GM19452 (cell line): Measurements from ENCODE around the gene MIF4GD.

Experiments
- ATAC-seq: cut with Tn5 transposase; IDR thresholded peaks from one replicate; pipeline ENCODE4 v1.9.1; 2021; ENCODE audit not compliant: unreplicated experiment

The MIF4GD gene

DNA sequence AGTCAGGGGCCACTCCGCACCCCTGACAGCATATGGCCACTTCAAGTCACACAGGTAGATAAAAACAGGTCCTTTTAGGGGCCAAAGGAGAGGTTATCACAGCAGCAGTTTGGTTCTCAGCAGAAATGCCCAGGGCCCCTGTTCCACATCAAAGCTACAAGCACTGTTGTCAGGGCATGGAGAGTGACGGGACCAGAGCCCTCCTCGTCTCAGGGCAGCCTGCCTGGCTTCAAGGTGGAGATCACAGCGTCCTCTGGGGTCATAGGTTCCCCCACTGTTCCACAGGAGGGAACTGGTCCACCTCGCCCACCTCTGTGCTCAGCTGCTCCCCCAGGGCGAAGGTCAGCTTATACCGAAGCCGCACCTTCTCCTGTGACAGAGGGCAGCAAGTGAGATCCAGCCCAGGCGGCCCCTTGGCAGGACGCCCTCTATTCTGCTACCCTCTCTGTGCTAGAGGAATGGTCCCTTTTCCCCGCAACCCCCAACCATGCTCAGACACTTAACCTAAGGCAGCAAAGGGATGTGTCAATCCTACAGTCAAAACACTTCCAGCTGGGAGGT is 32.9 kb downstream of the MIF4GD start:
- no peak for ATAC-seq

- ATAC-seq: no peak
These were observed 33.7 kb downstream of the MIF4GD start for GRCh38 chr17:75237100-75238014.

- ATAC-seq: no peak
These were observed 38.2 kb downstream of the MIF4GD start for GRCh38 chr17:75232786-75233185.

- no peak for ATAC-seq
These were observed 39.1 kb downstream of the MIF4GD start for GRCh38 chr17:75231741-75232464.

DNA sequence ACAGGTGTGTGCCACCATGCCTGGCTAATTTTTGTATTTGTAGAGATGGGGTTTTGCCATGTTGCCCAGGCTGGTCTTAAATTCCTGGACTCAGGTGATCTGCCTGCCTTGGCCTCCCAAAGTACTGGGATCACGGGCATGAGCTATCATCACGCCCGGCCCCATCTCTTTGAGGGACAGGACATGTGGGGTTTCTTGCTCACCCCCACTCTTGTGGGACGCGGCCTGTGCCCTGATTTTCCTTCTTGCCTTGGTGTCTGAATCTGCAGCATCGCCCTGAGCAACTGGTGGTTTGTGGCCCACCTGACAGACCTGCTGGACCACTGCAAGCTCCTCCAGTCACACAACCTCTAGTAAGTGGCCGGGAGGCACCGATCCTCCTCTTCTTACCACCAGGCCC is 40.0 kb downstream of the MIF4GD start:
- ATAC-seq: no peak

DNA sequence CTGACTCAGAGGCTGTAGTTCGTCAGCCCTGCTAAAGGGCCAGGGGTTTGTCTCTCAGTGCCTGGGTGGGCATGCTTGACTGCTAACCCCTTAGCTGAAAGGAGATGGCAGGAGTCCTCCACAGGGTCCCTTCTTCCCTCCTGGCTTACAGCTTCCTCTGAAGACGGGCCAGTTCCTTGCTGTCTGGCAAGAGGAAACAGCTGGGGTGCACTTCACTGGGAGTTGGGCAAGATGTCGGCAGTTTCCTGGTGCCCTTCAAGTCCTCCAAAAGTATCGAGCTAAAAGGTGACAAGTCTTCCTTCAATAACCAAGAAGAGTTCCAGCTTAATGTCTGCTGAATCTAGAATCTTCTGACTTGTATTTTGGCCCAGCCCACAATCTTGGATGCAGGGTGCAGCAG is 42.2 kb downstream of the MIF4GD start:
- no peak for ATAC-seq

- no peak for ATAC-seq
These were observed 42.7 kb downstream of the MIF4GD start for GRCh38 chr17:75228305-75228704.

- no peak for ATAC-seq
These were observed 43.3 kb downstream of the MIF4GD start for GRCh38 chr17:75227729-75228128.

DNA sequence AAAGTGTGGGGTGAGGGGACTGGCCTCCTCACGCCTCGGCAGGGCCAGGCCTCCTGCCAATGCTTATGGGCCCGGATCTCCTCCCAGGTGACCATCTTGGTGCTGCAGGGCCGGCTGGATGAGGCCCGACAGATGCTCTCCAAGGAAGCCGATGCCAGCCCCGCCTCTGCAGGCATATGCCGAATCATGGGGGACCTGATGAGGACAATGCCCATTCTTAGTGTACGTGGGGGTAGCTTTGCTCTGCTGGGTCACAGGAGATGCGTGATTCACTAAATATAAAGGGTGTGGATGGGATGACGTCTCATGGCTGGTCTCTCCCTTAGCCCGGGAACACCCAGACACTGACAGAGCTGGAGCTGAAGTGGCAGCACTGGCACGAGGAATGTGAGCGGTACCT is 46.0 kb downstream of the MIF4GD start:
- no peak for ATAC-seq

DNA sequence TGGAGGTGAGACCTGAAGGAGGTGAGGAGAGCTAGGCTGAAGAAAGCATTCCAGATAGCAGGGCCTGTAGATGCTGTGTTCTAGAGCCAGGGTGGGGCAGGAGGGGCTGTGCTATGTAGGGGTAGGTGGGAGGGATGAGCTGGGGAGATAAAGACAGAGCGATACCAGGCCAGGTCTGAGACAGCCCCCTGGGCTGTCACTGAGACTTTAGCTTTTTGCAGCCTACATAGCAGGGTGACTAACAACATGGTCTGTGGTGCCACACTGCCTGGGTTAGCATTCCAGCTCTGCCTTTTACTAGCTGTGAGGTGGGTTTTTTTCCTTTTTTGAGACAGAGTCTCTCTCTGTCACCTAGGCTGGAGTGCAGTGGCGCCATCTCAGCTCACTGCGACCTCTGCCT is 51.2 kb downstream of the MIF4GD start:
- ATAC-seq: no peak

- ATAC-seq: no peak
These were observed 52.9 kb downstream of the MIF4GD start for GRCh38 chr17:75218131-75218530.
